ENCODE measurements around the gene SYT9. TPM values are rescaled to one million over a fixed set of nuclear protein-coding genes. Genes with fewer than 3 reads are reported as not detected.
"Not testable (repeated sequence)": the region's sequence is repeated elsewhere in the genome, so short reads cannot be mapped to it uniquely, and the experiment has no call there.

The SYT9 gene
- total RNA-seq, 1 donor from 2014 or later, result not detected

DNA sequence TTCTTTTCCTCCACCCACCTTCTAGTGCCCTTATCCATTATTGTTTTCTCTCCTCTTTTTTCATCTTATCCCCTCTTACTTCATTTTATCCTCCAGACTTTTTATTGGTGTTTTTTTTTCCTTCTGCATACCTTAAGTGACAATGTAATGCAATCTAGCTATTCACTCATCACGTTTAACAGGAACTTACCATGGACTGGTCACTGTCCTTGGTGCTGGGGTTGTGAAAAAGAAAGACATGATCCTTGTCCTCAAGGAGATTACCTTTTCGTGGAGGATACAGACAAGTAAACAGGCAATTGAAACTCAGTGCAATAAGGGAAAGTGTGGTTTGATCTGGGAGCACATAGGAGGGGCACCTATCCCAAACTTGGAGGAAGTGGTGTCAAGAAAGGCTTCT, 20.7 kb downstream of the SYT9 start:
- peak; percentile 4 for DNase-seq (ENCODE audit: low read depth)

DNA sequence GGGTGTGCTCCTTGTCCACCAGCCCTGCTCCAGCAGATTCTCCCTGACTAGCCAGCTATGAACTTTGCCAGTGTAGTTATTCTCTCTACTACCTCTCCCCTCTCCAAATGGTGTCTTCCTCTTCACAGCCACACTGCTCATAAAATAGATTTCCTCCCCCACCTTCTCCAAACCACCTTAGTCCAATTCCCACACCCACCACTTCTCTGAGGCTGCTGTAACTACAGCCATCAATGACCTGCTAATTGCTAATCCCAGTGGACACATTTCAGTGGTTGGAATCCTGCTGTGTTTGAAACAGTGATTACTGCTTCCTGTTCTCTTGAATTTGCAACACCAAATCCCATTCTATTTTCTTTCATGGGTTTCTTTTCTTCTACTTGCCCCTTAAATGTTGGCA, 23.4 kb downstream of the SYT9 start:
- DNase-seq (ENCODE audit: low read depth), result no peak

DNA sequence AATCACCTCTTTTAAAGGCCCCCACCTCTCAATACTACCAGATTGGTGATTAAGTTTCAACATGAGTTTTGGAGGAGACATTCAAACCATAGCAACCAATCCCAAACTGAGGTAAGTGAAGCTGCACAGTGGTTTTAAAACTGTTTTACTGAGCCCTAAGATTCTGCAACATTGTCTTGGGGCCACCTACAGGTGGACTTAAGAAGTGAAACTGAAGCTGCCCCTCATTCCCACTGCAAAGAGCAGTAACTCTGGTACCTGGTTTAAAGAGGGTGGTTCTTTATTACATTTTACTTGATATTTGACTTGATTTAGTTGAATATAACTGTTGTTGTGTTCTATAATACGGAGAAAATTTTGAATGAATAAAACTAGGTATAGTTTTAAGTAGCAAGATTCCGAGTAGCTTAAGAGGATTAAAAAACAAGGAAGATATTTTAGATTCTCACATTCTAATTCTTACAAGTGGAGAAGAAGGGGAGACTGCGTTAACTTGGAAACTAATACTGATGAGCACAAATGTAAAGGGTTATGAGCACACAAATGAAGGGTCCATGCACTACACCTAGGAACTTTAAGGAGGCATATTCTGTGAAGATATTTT, 26.7 kb downstream of the SYT9 start:
- peak; percentile 38 for DNase-seq (ENCODE audit: low read depth)

DNA sequence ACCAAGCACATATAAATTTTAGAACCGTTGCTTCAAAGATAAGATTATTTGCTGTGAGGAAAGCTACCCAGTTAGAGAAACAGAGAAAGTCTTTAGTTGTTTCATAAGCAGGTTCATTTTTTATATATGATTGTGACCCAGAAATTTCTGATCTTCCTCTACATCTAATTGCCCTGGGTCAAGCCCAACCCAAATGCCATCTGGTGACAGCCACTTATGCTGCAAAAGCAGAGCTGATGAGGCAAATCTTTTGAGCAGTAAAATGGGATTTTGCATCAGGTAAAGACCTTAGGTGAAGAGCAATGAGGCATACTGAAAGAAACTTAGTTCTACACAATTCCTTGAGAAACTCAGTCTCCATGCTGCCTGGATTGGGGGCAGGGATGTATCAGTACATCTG, 28.0 kb downstream of the SYT9 start:
- no peak for DNase-seq (ENCODE audit: low read depth)

DNA sequence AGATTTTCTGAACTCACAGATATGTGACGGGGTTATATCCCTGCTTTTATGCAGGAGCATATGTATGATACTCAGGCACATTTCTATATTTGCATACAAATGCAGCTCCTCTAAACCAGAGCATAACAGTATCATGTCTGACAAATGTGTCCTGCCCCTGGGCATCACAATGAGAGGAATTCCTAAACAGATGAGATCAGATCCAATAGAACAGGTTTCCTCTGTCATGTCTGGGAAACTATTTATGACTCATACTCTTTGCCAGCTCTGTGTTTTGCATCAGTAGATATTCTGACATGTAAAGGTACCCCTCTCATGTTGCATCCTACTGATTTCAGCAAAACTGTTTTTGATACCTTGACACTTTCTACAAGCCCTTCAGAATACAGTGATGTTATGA, 29.4 kb downstream of the SYT9 start:
- DNase-seq (ENCODE audit: low read depth), result peak; percentile 65

DNA sequence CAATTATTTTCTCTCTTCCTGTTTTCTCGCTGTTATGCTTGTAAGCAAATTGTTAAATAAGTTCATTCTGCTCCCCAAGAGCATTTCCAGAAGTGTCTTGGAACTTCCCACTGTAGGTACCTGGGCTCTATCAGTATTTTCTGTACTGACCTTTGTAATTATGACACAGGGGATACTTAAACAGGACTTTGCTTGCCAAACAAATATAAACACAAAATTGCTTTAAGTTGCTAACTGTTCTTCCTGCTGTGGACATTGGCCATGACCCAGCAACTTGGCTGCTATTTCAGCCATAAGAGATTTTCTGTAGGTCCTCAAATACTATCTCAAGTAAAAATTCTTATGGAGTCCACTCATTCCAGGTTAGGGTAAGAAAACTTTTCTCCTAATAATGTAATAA, 30.1 kb downstream of the SYT9 start:
- no peak for DNase-seq (ENCODE audit: low read depth)

DNA sequence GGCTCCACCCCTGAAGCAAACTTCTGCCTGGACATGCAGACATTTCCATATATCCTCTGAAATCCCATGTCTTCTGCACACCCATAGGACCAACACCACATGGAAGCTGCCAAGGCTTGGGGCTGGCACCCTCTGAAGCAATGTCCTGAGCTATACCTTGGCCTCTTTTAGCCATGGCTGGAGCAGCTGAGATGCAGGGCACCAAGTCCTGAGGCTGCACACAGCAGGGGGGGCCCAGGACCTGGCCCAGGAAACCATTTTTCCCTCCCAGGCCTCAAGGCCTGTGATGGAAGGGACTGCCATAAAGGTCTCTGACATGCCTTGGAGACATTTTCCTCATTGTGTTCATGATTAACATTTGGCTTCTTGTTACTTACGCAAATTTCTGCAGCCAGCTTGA, 34.5 kb downstream of the SYT9 start:
- DNase-seq (ENCODE audit: low read depth), result no peak

GRCh38 chr11:7291100-7291829, 39.6 kb downstream of the SYT9 start:
- DNase-seq (ENCODE audit: low read depth), result no peak

GRCh38 chr11:7292922-7293321, 41.2 kb downstream of the SYT9 start:
- no peak for DNase-seq (ENCODE audit: low read depth)

GRCh38 chr11:7299393-7299792, 47.7 kb downstream of the SYT9 start:
- no peak for DNase-seq (ENCODE audit: low read depth)

DNA sequence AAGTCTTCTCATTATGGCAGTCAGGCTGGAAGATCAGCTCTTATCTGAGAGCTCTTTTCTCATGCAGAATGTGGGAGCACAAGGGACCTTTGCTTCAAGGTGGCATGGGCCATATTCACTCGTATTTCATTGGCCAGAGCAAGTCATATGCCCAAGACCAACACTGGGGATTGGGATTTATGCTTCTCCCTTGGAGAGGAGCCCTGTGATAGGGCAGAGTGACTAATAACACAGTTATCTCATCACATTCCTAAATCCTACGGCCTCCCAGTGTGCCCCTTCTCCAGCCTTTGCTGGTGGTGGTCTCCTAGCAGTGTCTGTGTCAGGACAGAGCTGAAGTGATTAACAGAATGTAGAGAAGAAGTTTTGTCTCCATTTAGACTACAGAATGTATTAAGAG, 48.6 kb downstream of the SYT9 start:
- no peak for DNase-seq (ENCODE audit: low read depth)

DNA sequence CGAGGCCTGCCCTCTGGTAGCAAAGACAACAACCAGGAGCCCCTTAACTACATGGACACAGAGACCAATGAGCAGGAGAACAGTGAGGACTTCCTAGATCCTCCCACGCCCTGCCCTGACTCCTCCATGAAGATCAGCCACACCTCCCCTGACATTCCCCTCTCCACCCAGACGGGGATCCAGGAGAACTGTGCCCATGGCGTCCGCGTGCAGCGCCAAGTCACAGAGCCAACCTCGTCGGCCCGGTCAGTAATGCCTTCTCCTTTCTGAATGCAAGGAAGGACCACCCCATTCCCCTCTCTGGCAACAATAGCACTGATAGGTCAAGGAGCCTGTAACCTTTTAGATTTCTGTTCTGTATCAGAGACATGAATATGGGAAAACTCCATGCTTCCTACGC, 51.4 kb downstream of the SYT9 start:
- no peak for DNase-seq (ENCODE audit: low read depth)

GRCh38 chr11:7306900-7307299, 55.2 kb downstream of the SYT9 start:
- no peak for DNase-seq (ENCODE audit: low read depth)

GRCh38 chr11:7307836-7308235, 56.1 kb downstream of the SYT9 start:
- no peak for DNase-seq (ENCODE audit: low read depth)

GRCh38 chr11:7311903-7312302, 60.2 kb downstream of the SYT9 start:
- DNase-seq (ENCODE audit: low read depth), result no peak

DNA sequence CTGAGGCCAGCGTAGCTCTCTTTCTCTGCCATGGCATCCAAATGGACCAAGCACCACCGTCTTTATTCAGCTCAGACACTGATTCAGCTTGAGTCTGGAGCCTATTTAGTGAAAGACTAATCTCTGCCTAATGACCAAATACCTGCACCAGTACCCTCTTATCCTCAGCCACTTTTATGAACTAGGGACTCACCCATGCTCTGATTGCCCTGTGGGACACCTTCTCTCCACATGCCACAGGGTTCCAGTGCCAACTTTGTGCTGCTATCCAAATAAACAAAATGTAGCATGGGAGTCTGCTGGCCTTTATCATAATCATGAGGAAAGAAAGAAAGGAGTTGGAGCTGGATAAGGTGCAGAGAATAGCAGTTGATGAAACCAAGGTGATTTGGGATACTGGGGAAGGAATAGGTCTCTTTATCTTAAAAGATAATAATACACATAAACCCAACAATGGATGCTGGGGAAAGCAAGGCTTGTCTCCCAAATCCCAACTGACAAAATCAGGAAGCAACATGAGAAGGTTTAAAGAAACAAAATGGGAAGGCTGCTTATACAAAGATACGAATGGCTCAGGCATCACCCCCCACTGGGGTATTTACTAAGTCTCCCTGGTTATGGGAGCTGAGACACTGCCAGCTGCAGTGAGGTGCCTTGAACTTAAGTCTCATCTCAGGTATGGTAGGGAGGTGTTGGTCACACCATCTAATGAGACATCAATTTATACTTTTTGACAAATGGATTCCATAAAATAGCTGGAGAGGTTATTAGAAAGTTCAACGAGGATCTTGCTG, 63.3 kb downstream of the SYT9 start:
- no peak for DNase-seq (ENCODE audit: low read depth)

DNA sequence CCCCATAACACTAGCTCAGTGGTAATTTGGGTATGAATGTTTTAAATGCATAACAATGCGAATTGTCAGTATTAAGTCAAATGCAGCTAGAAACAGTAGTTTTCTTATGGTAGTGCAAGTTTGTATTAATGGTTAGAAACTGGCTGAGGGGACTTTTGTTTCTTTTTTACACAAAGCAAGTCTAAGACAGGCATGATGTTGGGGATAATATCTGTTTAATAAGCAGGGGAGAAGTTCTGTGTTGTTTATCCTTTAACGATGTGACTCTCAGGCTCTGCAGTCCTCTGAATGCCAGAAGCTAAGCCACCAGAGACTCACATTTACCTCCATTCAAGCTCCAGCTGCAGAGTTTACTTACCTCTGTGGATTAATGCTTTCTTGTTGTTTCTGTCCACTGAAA, 67.8 kb downstream of the SYT9 start:
- no peak for DNase-seq (ENCODE audit: low read depth)

- no peak for DNase-seq (ENCODE audit: low read depth)
These were observed 68.6 kb downstream of the SYT9 start for GRCh38 chr11:7320306-7320705.

DNA sequence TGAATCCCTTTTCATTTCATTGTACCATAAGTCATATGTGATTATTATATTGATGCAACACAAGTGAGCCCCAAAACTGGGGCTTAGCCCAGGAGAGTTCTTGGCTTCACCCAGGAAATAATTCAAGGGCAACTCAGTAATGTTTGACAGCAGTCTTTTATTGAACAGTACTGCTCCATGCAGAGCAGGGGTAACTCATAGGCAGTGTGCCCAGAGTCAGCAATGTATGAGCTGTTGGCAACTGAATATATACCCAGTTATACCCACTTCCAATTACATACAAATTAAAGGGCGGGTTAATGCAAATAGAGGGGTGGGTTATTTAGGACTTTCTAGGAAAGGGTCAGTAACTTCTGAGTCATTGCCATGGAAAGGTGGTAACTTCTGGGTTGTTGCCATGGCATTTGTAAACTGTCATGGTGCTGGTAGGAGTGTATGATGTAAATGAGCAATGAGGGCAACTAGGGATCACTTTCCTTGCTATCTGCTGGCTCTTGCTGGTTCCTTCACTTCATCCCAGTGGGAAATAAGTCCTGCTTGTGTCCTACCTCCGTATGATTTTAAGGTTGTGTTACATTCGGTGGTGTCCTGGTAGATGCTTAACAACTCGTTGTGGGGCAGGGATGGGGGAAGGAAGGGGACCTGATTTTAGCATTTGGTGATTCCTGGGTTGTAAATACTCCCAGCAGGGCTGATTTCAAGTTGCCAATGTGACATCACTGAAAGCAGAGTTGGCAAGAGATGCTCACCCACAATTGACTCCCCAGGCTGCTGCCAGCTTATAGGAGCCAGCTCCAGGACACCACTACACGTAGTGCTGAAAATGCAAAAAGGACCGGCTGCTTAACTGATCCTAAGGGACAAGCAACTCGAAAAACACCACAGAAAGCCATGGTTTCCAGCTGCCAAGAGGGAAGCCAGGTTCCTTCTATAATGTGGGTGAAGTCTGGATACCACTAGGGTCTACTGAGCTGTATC, 70.1 kb downstream of the SYT9 start:
- DNase-seq (ENCODE audit: low read depth), result no peak

DNA sequence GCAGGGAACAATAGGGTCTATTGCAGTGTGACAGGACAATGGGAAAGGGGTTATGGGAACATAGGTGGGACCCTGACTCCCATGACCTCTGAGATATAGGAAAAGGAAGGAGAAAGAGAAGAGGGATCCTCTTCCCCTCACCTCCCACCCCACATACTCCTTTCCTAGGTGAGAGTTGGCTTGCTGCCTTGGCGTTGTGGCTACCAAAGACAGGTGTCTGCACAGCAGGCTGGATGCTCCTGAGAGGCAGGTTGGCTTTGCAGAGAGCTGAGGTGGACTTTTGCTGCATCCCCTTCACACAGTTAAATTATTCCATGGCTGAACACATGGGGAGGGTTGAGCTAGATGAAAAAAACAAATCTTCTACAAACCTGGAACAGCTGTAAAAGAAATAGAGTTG, 80.7 kb downstream of the SYT9 start:
- DNase-seq (ENCODE audit: low read depth), result no peak

DNA sequence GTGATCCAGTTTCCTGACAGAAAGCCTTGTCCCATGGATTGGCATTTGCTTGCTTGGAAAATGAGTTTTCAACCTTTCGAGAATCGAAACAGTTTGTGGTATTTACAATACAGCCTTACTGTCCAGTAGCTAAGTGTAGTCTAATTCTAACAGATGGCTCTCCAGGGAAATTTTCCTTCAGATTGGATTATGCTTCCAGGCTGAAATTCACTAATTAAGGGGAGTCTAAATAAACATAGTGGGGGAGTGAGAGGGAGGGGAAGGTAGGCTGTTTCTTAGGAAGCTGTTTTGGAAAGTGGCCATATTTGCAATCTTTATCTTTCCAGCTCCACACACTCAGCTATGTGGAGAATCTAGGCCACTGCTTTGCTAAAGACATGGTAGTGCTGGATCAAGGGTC, 81.3 kb downstream of the SYT9 start:
- DNase-seq (ENCODE audit: low read depth), result no peak

GRCh38 chr11:7335442-7335841, 83.7 kb downstream of the SYT9 start:
- not testable (repeated sequence) for DNase-seq (ENCODE audit: low read depth)
